ENCODE measurements around the gene ANKRD34A. TPM values are rescaled to one million over a fixed set of nuclear protein-coding genes. Genes with fewer than 3 reads are reported as not detected.

The ANKRD34A gene
- total and polyA plus RNA-seq, 2 experiments from 2014 or later, result 0.16 to 0.35 TPM

GRCh38 chr1:145926686-145927062, 37.7 kb downstream of the ANKRD34A start:
- Histone ChIP-seq H3F3A (replicated peaks; ENCODE audit: low read depth) (peaks cover 10% of the 10 kb centered on the region; the same call in 1 of the 2 replicates), H3K36me3 (ENCODE audit: insufficient read depth) (peaks cover 19% of the 10 kb centered on the region), H4K20me1 (replicated peaks; ENCODE audit: insufficient read depth) (no peaks in the 10 kb centered on the region), H3K4me2 (peak overlapping the region; percentile 79), H2AFZ (no peak overlapping the region), H3K27me3 (ENCODE audit: insufficient read depth) (no peaks in the 10 kb centered on the region), H3K4me3 (peak overlapping the region; percentile 63), H3K27ac (ENCODE audit: low read depth) (peak overlapping the region; percentile 80; the same call in 1 of the 2 replicates), H3K79me2 (replicated peaks; ENCODE audit: insufficient read depth) (peaks cover 12% of the 10 kb centered on the region), H3K9me2 (ENCODE audit: insufficient read depth) (no peaks in the 10 kb centered on the region), H3K4me1 (ENCODE audit: insufficient read depth) (peaks cover 8% of the 10 kb centered on the region; the same call in 1 of the 2 replicates)
- peak; percentile 52 for ATAC-seq
- Mint-ChIP-seq H3K9me3 (no peaks in the 10 kb centered on the region), H3K36me3 (ENCODE audit: low read depth) (peaks cover 15% of the 10 kb centered on the region), H3K27ac (no peak overlapping the region), H3K27me3 (ENCODE audit: insufficient read depth, low read depth, poor library complexity) (peaks cover 4% of the 10 kb centered on the region), H3K4me3 (no peak overlapping the region), H3K4me1 (peaks cover 12% of the 10 kb centered on the region)
- TF ChIP-seq ZNF331 (CRISPR knock-in tag; IDR thresholded peaks at IDR 0.05; ENCODE audit: low read depth), result no peak
- TF ChIP-seq POLR2AphosphoS5 (IDR thresholded peaks at IDR 0.05; ENCODE audit: low read depth), result no peak
- no peak for TF ChIP-seq ZNF462 (CRISPR knock-in tag; IDR thresholded peaks at IDR 0.05)
- no peak for TF ChIP-seq CREB1 (CRISPR knock-in tag; IDR thresholded peaks at IDR 0.05; ENCODE audit: low read depth)
- no peak for TF ChIP-seq ZNF114 (CRISPR knock-in tag; IDR thresholded peaks at IDR 0.05)
- no peak for TF ChIP-seq EZH2phosphoT487 (IDR thresholded peaks at IDR 0.05; ENCODE audit: unreplicated experiment)
- no peak for TF ChIP-seq ETS1 (IDR thresholded peaks at IDR 0.05)
- TF ChIP-seq REST (IDR thresholded peaks at IDR 0.05; ENCODE audit: unreplicated experiment), result no peak
- no peak for TF ChIP-seq CTCF (conservative IDR thresholded peaks at IDR 0.05; ENCODE audit: low read depth in 2 of 2)
- no peak for TF ChIP-seq EZH2 (IDR thresholded peaks at IDR 0.05; ENCODE audit: low read depth, unreplicated experiment)
- TF ChIP-seq NANOG (IDR thresholded peaks at IDR 0.05; ENCODE audit: borderline replicate concordance), result no peak
- TF ChIP-seq STAT1 (IDR thresholded peaks at IDR 0.05; ENCODE audit: unreplicated experiment), result no peak
- TF ChIP-seq JUNB (IDR thresholded peaks at IDR 0.05; ENCODE audit: unreplicated experiment), result no peak
- no peak for DNase-seq (ENCODE audit: low spot score)
